GM18498 (cell line): ENCODE measurements around the gene MGAM2.

Experiments used
- ATAC-seq: cut with Tn5 transposase; IDR thresholded peaks from one replicate; pipeline ENCODE4 v1.9.1; 2021; ENCODE audit warnings: mild to moderate bottlenecking, moderate library complexity; ENCODE audit not compliant: unreplicated experiment

Gene MGAM2

DNA sequence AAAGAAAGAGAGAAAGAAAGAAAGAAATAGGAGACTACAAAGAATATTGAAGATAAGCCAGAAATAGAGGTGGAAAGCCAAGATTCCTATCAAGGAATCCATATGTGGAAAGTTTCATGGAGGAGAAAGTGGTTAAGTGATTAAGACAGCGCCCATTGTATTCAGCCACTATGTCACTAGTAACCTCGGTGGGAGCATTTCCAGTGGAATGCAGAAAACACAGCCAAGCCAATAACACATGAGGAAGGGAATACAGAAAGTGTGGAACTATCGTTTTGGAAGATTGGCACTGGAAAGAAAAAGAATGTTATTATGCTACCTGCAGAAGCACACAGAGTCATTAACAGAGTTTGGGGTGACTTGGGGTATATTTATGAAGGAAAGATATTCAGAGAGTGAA is 2.7 kb downstream of the MGAM2 start:
- ATAC-seq: no peak

DNA sequence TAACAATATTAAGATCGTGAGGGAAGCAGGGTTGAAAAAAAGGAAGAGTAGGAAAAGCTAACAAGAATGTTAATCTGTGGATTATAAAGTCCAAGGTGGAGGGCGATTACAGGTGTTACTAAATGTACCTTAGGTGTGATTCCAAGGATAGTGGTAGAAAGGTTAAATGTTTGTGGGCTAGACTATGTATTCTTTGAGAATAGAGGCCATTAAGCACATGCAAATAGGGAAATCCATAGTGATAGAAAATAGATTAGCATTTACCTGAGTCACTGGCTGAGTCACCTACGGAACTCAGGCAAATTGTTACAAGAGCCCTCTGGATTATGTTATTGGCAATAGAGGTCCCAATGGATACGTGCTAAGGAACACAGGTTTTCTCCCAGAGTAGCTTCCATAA is 9.0 kb downstream of the MGAM2 start:
- ATAC-seq: no peak

DNA sequence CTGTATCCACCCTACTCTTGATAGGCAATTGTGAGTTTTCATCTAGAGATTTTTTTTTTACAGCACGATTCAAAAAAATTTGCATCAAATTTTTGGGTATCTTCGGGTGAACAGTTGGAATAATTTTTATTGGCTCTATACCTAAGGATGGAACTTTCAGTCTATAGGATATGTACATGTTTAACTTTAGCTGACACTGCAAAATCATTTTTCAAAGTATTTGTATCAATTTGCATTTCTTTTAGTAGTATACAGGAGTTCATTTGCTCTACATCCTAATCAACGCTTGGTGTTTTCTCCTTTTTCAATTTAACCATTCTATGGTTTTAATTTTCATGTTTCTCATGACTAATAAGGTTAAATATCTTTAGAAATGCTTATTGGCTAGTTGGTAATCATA is 11.7 kb downstream of the MGAM2 start:
- ATAC-seq: no peak

DNA sequence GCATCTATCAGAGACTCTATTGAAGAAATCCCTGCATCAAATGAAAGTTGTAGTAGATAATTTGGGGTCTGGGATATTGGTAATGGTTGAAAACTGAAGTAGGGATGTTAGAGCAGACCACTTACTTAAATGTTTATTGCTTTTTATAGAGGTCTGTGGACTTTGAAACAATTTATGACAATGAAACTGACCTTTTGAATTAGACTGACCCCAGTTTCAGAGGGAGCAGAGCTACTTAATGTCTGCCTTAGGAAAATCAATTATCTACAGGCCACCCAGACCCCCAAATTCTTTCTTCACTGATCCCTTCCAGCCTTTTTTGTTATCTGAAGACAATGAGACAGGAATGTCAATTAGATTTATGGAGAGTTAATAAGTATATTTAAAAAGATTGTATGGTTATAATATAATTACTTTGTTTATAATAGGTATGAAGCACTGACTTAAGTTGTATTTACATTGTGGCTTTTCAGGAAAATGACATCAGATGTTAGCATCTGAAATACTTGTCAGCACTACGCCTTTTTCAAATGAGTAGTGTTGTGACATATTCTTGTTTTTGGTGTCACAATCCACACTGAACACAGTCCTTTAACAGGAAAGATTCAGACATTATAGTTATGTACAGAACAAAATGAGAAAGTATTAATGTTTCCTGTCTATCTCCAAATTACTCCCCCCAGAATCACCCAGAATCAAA is 13.9 kb downstream of the MGAM2 start:
- no peak for ATAC-seq

DNA sequence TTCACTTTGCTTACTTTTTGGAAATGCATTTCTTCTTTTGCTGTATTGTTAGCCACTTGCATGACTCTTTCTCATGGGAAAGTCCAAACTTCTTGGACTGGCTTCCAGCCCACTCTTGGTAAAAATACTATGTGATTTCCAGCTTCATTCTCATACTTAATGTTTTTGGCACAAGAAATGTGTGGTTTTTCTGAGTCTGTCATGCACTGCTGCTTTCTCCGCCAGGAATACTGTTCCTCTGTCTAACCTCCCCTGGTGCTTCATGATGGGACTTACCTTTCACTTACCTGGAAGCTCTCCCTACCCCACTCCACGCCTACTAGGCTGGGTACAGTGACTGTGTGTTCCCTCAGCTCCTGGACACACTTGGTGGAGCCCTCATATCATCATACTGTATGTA is 18.7 kb downstream of the MGAM2 start:
- no peak for ATAC-seq

DNA sequence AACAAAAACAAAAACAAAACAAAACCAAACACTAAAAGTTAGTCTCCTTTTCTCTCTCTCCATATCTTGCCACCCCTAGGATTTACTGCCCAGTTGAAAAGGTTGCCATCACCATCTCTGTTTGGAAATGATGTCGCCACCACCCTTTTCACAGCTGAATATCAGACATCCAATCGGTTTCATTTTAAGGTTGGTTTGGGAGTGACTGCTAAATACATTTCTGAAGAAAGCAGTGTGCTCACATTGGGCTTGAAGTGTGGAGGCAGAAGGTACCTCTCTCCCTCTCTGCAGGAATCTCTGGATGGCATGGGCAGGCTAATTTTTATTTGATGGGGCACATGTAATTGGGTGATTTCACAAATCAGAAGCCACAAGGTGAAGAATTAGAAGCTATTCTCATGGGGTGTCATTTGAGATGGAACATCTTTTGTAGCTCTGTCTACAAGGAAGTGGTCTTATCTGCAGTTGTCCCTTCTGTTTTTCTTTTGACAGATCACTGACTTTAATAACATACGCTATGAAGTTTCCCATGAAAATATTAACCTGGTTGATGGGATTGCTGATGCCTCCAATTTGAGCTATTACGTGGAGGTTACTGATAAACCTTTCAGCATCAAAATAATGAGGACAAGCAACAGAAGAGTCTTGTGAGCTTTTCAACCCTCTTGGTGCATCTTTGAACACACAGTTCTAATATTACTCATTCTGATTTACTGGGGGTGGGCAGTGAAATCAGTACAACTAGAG is 20.1 kb downstream of the MGAM2 start:
- ATAC-seq: no peak

DNA sequence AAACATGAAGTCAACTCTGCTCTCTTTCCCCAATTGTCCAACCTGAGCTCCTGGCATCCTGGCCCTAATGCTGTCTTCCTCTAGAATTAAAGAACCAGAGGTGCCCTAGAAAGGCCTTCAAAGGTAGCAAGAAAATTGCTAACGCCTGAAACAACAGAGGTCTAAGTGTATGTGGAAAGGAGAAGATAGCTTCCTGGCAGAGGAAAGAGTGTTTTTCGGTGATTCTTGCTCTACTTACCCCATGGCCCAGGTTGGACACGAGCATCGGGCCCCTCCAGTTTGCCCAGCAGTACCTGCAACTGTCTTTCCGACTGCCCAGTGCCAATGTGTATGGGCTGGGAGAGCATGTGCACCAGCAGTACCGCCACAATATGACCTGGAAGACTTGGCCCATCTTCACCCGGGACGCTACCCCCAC is 22.2 kb downstream of the MGAM2 start:
- no peak for ATAC-seq

DNA sequence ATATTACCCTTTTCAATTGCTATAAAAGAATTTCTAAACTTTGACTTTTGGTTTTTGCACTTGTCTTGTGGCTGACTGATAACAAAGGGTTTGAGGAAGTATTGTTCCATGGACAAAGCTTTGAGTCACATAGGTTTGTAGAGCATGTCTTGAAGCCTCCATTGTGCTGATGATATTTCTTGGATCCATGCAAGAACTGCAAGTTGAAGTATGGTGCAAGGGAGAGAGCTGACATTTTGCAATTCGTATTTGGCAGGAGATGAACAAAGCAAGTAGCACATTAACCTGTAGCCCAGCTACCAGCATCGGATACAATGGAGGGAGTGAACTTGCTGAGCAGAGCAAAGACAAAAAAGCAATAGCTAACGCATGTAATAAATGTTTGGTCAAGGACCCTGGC is 23.4 kb downstream of the MGAM2 start:
- no peak for ATAC-seq

DNA sequence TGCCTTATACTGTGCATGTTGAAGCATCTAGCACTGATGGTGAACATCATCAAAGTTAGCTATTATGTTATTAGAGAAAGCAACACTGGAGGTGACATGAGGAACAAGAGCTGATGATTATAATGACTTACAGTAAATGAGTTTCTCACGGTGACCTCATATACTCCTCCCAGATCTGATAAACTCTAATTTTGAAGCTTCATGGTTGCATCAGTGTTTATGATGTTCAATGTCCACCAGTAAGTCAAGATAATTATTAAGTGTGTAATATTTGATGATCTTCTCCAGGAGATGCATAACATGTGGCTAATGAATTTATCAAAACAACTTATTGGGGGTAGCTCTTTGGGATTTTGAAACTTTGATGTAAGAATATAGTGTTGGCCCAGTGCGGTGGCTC is 27.5 kb downstream of the MGAM2 start:
- ATAC-seq: no peak

DNA sequence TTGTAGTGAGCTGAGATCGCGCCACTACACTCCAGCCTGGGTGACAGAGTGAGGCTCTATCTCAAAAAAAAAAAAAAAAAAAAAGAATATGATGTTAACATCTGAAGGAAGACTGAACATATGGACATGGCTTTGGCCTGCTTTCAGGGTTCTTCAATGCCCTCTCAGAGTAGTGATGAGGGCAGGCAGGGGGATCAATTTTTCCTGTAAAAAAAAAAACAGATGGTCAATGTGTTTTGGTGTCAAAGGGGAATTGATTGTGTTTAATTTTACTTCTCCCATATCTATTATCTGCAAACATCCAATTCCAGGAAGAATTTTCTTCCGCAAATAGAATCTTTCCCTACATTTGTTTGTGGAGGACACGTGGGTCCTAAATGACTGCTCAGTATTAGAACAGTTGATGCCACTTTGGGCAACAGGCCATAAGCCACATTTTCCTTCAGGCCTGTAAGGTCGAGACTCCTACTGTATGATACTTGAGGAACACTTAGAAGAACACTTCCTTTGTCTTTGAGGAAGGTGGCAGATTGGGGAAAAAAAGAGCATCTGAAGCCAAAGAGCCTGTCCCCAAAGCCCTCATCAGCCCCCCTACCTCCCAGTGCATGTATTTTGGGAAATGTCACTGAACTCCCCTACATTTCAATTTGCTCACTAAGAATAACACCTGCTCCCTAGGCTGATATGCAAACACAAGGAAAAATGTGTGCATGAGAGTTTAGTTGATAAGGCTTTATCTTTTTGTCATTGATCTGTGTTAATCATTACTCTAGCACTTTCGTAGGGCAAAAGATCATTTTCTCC is 28.3 kb downstream of the MGAM2 start:
- no peak for ATAC-seq

DNA sequence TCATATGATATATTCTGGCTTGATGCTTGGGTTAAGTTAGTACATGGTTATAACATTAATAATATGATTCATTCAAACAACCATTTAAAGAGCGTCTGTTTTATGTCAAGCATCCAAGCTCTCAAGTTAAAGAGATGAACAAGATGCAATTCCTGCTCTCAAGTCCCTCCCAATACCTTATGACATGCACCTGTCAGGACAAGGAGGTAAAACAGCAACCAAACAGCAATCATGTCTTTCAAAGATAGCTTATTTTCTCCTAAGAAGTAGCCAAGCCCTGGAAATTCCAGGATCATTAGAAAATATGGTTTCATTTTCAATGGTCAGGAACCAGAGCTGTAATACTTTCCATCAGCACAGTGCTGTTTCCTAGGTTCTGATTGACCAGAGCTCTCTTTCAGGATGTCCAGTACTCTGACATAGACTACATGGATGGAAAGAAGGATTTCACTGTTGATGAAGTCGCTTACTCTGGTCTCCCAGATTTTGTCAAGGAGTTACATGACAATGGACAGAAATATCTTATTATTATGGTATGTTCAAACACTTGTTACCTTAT is 29.0 kb downstream of the MGAM2 start:
- no peak for ATAC-seq

DNA sequence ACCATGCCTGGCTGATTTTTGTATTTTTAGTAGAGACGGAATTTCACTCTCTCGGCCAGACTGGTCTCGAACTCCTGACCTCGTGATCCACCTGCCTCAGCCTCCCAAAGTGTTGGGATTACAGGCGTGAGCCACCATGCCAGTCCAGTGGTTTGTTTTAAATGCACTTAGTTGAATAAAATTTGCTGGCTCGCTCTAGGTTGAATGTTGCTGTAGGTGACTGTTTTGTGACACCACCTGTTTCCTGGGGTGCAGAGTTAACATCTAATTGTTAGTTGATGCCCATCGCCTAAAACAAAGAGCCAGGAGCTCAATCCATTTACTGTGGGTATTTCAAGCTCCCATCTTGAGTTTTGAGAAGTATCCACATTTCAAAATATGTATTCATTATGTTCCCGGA is 31.2 kb downstream of the MGAM2 start:
- ATAC-seq: no peak

DNA sequence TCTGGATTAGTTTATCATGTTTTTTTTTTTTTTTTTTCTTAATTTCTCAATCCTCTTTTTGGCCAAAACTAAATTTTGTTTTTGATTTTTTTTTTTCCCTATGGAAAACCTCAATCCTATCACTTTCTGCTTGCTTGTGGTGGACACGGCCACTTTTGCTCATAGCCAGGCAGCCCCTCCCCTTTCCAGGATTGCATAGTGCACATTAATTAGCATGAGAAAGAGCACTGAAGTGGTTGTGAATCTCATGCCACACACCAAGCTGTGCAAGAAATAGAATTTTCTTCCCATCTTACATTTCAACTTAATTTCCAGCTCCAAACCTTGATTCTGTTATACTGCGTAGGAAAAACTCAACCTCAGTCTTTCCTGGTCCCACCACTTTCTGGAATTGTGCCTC is 34.6 kb downstream of the MGAM2 start:
- ATAC-seq: no peak

DNA sequence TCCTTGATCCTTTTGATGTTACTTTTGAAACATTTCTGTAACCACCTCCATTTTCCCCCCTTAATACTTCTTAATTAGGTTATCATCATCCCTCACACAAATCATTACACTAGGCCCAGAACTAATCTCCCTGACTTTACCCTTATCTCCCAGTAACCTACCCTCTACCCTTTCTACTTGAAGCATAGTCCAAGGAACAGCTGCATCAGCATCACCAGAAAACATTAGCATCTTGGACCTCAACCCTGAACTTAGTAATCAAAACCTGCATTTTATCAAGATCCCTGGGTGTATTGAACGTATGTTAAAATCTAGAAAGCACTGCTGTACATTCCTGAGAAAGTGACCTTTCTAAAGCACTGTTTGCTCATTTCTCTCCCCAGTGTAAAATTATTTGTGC is 38.8 kb downstream of the MGAM2 start:
- ATAC-seq: no peak

DNA sequence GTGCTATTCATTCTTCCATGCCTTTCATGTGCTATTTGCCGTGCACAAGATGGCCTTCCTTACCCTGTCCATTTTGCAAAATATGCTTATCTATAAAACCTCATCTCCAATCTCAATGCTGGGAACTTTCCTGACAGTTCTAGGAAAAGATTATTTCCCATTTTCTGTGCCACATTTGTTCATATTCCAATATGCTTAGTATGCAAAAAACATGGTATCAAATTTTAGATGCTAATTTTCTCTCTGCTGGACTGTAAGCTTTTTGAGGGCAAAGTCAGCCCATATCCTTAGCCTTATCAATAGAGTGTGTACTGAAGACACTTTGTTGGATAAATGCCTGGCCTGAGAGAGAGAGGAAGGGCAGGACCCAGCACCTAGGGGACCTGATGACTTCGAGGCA is 39.4 kb downstream of the MGAM2 start:
- ATAC-seq: no peak

DNA sequence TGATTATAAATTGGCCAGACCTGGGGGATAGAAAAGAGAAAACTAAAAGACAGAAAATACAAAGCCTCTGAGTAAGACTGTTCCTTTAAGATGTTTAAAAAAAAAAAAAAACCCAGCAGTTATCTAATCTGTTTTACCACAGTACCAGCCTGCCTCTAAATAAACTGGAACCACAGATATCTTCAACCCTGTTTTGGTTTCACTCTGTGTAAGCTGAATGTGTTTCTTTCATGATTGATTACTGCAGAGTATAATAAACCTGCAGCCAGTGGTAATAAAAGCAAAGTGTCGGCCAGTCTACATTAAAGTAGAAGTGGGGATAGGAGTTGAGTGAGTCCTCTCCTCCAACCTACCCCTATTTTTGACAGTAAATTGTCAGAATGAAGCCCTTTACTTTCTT is 40.6 kb downstream of the MGAM2 start:
- peak; percentile 83 for ATAC-seq

DNA sequence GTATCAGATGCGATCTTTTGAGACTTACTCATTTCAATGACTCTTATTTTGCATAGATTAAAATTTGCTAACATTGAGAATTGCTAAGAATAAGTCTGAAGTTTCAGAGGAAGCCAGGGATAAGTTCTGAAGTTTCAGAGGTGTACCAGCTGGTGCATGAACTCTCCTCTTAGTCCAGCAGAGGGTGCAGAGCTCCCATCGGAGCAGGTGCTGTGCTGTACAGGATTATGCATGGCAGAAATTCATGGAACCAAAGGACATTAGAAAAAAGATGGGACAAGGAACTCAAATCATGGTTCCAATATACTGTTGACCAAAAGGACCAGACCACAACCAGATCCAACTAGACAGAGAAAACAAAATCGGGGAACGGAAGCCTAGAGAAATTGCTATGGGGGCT is 41.9 kb downstream of the MGAM2 start:
- ATAC-seq: peak; percentile 44

DNA sequence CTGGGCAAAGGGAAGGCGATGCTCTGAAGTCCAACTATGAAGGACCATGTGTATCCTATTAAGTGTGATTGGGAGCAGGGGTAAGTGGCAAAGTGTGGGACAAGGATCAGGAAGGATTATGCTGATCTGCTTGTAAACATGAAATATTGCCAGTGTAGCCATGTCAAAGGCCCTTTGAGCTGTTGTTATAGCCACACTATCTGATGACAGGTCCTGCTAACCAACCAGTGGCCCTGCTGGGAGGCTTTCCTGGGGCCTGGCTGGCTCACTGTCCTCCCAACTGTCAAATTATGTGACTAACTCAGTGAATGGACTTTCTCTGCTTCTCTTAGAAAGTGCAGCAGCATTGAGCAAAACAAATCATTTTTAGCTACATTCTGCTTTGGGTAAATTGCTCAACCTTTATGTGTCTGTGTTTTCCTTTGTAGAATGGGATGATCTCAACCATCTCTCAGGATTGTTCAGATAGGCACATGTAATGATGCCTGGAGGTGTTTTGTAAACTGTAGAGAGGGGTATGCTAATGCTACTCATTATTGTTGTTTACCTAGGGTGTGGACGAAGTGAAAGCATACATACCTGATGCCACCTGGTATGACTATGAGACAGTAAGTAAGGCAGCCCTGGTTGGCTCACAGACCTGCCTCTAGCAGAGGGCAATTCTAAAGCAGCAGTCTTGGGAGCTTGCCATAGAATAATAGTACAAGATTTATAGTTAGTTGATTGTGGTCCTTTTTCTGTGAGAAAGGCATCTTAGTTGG is 47.4 kb downstream of the MGAM2 start:
- no peak for ATAC-seq

DNA sequence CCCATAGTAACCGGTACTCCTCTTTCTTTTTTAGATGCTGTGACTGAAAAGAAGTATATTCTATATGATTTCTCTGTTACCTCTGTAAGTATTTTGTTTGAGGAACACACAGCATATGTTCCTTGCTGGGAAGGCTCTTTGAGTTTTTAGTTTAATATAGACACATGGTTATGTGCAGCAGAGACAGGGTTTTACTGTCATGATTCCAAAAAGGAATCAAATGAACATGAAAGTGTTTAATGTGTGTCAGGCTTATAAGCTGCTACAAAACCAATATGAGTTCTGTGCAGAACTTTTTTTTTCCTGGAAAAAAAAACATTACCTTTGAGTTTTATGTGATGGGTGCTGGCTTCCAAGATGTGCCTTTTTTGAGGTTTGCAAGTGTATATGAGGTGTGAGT is 50.4 kb downstream of the MGAM2 start:
- no peak for ATAC-seq

DNA sequence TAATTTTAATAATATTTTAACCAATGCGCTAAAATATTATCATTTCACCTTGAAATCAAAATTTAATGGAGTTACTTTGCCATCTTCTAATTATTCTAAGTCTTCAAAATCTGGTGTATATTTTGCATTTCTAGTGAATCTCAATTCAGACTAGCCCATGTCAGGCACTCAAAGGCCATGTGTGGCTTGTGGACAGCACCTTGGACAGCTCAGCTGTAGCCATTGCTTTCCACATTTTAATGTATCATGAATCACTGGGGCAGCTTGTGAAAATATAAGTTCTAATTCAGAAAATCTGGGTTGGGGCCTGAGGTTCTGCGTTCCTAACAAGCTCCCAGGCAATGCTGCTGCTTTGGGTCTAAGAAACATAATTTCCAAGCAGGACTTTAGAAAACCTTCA is 57.2 kb downstream of the MGAM2 start:
- no peak for ATAC-seq

DNA sequence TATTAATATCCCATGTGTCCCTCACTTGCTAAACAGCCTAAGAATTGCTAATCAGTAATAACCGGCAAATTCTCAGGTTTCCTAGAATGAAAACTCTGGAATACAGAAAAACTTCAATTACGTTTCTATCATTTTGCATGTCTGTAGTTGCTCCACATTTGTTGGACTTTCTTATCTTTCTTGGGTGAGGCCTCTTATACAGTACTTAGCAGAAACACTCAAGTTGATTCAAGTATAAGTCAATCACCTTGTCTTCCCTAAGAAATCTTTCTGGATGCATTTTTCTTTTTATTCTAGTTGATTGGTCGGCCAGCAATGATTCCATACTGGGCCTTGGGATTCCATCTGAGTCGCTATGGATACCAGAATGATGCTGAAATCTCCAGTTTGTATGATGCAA is 61.4 kb downstream of the MGAM2 start:
- no peak for ATAC-seq
